Astrocyte of the hippocampus (primary cell): Measurements from ENCODE around the gene PRAMEF11.
"Not testable (repeated sequence)": the region's sequence is repeated elsewhere in the genome, so short reads cannot be mapped to it uniquely, and the experiment has no call there.

Source experiments
- DNase-seq: peaks from one replicate; pipeline ENCODE4 v3.0.0; 2011; ENCODE audit warnings: low read depth, low spot score

PRAMEF11 gene

GRCh38 chr1:12831310-12831709 is at the start of gene PRAMEF11:
PRAMEF11 (minus strand) TSS chr1:12831410; CDS start chr1:12828789, 2,621 bp downstream.
- DNase-seq, result not testable (repeated sequence)

DNA sequence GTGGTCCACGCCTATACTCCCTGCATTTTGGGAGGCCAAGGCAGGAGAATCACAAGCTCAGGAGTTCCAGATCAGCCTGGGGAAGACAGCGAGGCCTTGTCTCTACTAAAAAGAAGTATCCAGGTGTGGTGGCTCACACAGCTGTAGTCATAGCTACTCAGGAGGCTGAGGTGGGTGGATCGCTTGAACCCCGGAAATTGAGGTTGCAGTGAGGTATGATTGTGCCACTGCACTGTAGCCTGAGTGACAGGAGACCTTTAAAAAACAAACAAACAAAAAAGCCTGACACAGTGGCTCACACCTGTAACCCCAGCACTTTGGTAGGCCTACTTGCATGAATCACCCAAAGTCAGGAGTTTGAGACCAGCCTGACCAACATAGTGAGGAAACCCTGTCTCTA is 47.2 kb upstream of the PRAMEF11 start:
- not testable (repeated sequence) for DNase-seq

GRCh38 chr1:12863131-12863880 is 32.1 kb upstream of the PRAMEF11 start:
- DNase-seq, result not testable (repeated sequence)

DNA sequence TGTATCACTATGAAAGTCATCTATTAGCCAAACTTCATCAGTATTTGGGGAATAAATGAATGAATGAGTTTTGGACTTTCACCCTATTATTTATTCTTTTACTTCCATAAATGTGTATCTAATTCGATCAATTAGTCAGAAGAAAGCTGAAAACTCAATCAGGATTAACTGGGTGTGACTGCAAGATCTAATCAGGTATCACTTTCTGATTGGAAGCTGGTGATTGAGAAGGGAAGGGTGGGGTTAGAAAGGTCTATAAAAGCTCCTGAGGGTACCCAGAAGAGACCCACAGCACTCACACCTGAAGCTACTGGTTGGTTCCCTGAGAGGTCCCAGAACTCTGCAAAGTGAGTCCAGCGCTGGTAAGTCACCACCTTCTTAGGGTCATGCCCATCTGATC is 25.6 kb upstream of the PRAMEF11 start, which contains the start of gene PRAMEF2:
TSS of gene PRAMEF2 (plus strand) at position 301 of the 400 bp plus-strand sequence. CDS start 1,924 bp downstream, outside the sequence.
- not testable (repeated sequence) for DNase-seq

GRCh38 chr1:12851779-12852178 is 20.6 kb upstream of the PRAMEF11 start:
- DNase-seq, result no peak

GRCh38 chr1:12848620-12849019 is 17.4 kb upstream of the PRAMEF11 start, which contains the start of gene HNRNPCL1:
HNRNPCL1 (minus strand) TSS chr1:12848720; CDS start chr1:12848289, 431 bp downstream.
- not testable (repeated sequence) for DNase-seq

- DNase-seq, result not testable (repeated sequence)
Observed at GRCh38 chr1:12833251-12833650, 2.0 kb upstream of the PRAMEF11 start.

GRCh38 chr1:12819061-12819460 is 12.1 kb downstream of the PRAMEF11 start:
- not testable (repeated sequence) for DNase-seq

- no peak for DNase-seq
Observed at GRCh38 chr1:12811409-12811784, 19.8 kb downstream of the PRAMEF11 start.

DNA sequence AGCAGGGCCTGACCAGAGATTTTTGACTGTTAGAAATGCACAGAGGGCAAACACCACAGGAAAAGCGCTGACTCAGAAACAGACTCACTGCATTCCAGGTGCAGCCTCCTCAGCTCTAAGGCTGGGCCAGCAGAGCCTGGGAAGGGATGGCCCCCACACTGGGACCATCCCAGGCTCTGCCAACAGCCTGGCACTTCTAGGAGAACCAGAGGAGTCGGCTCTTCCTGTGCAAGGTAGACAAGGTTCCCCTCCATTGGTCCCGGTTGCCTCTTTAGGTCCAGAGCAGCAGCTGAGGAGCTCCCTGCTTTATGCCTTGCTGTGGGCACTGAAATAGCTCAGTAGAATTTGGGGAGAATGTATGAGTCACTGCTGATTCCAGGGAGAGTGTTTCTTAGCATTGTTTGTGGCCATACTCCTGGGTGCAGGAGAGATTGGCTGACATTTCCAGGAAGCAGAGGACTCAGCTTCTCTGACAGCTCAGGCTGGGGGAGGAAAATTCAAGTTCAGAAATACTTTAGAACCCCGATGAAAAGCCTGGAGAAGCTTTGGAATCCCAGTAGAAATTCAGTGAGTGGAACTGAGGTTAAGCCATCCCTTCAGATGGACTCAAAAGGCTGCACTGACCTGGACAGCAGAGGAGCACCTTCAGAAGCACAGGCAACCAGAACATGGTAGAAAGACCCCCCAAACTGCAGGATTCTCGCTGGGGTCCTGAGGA is 20.4 kb downstream of the PRAMEF11 start:
- peak; percentile 36 for DNase-seq

DNA sequence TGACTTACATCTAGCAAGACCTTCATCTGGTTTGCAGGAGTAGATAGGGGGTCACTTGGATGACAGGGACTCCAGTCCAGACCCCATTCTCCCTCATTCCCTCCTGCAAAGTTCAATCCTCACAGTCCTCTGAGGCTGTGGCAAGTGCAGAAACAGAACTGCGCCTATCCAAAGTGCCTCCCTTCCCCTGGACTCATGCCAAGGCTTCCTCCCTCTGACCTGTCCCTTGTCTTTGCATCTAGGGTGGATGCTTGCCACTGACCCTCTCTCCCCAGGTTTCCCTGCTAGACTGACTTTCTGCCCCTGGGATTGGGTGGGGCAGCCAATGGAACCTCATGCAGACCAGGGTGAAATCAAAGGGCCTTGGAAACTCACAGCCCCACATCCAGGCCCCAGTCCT is 21.3 kb downstream of the PRAMEF11 start:
- DNase-seq, result no peak

GRCh38 chr1:12799730-12800129 is 31.5 kb downstream of the PRAMEF11 start:
- DNase-seq, result no peak

DNA sequence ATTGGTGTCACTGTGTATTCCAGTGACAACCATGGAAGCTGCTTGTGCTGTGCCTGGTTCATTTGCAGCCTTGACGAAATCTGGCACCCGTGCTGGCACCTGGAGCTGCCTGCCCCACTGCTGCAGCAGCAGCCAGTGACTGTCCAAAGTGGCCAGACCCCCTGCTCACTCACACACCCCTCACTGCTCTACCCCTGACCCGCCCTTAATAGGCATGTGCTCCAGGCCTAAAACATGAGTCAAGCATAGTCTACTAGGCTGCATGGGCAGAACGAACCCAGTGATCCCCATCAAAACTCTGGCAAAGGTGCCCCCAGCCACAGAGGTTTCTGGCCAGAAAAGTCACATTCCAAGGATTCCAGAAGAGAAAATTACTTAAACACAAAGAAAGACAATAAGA is 32.3 kb downstream of the PRAMEF11 start:
- DNase-seq, result no peak

DNA sequence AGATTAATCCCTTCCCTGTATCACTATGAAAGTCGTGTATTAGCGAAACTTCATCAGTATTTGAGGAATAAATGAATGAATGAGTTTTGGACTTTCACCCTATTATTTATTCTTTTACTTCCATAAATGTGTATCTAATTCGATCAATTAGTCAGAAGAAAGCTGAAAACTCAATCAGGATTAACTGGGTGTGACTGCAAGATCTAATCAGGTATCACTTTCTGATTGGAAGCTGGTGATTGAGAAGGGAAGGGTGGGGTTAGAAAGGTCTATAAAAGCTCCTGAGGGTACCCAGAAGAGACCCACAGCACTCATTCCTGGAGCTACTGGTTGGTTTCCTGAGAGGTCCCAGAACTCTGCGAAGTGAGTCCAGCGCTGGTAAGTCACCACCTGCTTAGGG is 40.1 kb downstream of the PRAMEF11 start, which contains the start of gene PRAMEF1:
TSS of gene PRAMEF1 (plus strand) at position 301 of the 400 bp plus-strand sequence. CDS start 1,831 bp downstream, outside the sequence.
- not testable (repeated sequence) for DNase-seq

DNA sequence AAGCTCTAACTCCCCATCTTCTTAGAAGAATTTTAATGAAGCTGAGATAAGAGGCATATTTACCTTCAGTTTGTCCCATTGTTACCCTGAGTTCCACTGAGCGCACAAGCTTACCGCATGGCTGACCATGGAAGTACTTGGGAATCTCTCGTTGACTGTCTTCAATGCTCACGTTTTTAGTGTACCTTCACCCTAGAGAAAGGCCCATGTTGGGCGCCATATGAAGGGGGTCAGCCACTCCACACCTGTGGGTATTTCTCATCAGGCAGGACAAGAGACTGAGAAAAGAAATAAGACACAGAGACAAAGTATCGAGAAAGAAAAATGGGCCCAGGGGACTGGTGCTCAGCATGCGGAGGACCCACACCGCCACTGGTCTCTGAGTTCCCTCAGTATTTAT is 46.5 kb downstream of the PRAMEF11 start:
- peak; percentile 21 for DNase-seq

DNA sequence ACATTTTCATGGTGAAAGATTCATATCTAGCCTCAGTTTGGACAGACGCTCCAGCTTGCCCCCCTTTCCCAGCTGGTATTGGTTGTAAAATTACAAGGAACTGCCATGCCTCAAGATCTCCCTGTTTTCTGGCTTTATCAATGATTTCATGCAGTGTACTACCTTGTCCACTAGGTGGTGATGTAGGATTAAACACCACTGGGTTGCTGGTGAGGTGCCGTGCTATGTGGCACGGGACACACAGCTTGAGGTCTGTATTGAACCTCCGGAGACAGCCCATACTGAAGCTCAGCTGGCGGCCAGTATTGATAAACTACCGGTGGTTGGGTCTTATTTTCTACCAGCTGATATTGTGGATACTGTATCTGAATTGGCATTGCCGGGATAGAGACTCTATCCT is 47.4 kb downstream of the PRAMEF11 start:
- DNase-seq, result not testable (repeated sequence)

GRCh38 chr1:12781488-12781887 is 49.7 kb downstream of the PRAMEF11 start:
- DNase-seq, result not testable (repeated sequence)

DNA sequence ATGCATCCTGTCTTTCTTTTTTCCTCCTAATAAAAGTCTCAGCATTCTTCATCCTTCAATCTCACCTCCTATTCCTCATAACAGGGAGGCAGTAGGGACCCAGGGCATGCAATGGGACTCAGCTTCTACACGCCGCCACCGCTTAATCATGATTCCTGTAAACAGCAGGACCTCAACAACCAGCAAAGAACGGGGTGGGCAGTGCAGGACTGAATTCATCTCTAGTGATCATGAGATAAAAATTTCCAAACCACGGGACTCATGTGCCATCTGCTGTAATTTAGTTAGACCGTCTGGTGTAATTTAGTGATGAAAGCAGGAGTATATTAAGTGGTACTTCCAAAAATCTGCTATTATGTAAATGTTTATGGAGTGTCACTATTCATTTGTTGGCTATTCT is 52.3 kb downstream of the PRAMEF11 start:
- DNase-seq, result no peak

- DNase-seq, result no peak
Observed at GRCh38 chr1:12778061-12778460, 53.1 kb downstream of the PRAMEF11 start.

DNA sequence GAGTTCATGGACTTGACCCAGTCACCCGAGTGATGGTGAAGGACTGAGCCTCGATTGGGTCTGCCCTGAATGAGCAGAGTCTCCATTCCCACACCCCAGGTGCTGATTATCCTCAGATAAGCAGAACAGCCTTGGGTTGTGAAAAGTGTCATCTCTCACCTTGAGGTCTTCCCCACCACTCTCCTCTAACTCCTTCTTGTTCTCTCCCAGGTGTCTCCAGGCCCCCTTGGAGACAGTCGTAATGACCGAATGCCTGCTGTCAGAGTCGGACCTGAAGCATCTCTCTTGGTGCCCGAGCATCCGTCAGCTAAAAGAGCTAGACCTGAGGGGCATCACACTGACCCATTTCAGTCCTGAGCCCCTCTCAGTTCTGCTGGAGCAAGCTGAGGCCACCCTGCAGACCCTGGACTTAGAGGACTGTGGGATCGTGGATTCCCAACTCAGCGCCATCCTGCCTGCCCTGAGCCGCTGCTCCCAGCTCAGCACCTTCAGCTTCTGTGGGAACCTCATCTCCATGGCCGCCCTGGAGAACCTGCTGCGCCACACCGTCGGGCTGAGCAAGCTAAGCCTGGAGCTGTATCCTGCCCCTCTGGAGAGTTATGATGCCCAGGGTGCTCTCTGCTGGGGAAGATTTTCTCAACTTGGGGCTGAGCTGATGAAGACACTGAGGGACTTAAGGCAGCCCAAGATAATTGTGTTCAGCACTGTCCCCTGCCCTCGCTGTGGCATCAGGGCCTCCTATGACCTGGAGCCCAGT is 54.2 kb downstream of the PRAMEF11 start:
- DNase-seq, result no peak

GRCh38 chr1:12775443-12775842 is 55.8 kb downstream of the PRAMEF11 start:
- no peak for DNase-seq
